Measurements from ENCODE around the gene PCDH12.

The PCDH12 gene

GRCh38 chr5:141958113-141958512 is at the start of gene PCDH12:
PCDH12 (minus strand) TSS chr5:141958202; CDS start chr5:141957851, 351 bp downstream.
- H3K9ac ChIP-seq (ENCODE audit: low read length) = no peak within 1 kb of the TSS
- peaks cover 11% of the 10 kb centered on the region for H3K4me1 ChIP-seq (ENCODE audit: insufficient read depth, low read length)

GRCh38 chr5:142007237-142007544 is 49.2 kb upstream of the PCDH12 start:
- H3K36me3 ChIP-seq (ENCODE audit: insufficient read depth, low read length) = peaks cover 46% of the 10 kb centered on the region
- peaks cover 10% of the 10 kb centered on the region for H3K4me1 ChIP-seq (ENCODE audit: insufficient read depth, low read length)
- H3K27ac ChIP-seq (ENCODE audit: low read depth, low read length) = no peak overlapping the region
- H3K9me3 ChIP-seq (ENCODE audit: low read length) = no peaks in the 10 kb centered on the region
- H3K9ac ChIP-seq (ENCODE audit: low read length) = no peak overlapping the region
- H3K27me3 ChIP-seq (ENCODE audit: control insufficient read depth in 1 of 2, insufficient read depth in 2 of 2, low read length in 2 of 2) = no peaks in the 10 kb centered on the region
- no peak overlapping the region for H3K4me3 ChIP-seq (ENCODE audit: low read depth in 1 of 2, low read length in 2 of 2)

More at GRCh38 chr5:141958113-141958512, at the start of gene PCDH12:
- no peaks in the 10 kb centered on the region for H3K36me3 ChIP-seq (ENCODE audit: insufficient read depth, low read length)
- no peak within 1 kb of the TSS for H3K27ac ChIP-seq (ENCODE audit: low read depth, low read length)
- H3K27me3 ChIP-seq (ENCODE audit: control insufficient read depth in 1 of 2, insufficient read depth in 2 of 2, low read length in 2 of 2) = no peaks in the 10 kb centered on the region
- H3K4me3 ChIP-seq (ENCODE audit: low read depth in 1 of 2, low read length in 2 of 2) = no peak within 1 kb of the TSS
- H3K9me3 ChIP-seq (ENCODE audit: low read length) = no peaks in the 10 kb centered on the region

- H3K4me1 ChIP-seq (ENCODE audit: insufficient read depth, low read length) = peaks cover 4% of the 10 kb centered on the region
- peaks cover 48% of the 10 kb centered on the region for H3K36me3 ChIP-seq (ENCODE audit: insufficient read depth, low read length)
- H3K27ac ChIP-seq (ENCODE audit: low read depth, low read length) = no peak overlapping the region
Observed at GRCh38 chr5:142006363-142007236, 48.6 kb upstream of the PCDH12 start.

GRCh38 chr5:142003266-142003800 is 45.3 kb upstream of the PCDH12 start:
- peaks cover 59% of the 10 kb centered on the region for H3K36me3 ChIP-seq (ENCODE audit: insufficient read depth, low read length)
- H3K9me3 ChIP-seq (ENCODE audit: low read length) = no peaks in the 10 kb centered on the region
- no peaks in the 10 kb centered on the region for H3K27me3 ChIP-seq (ENCODE audit: control insufficient read depth in 1 of 2, insufficient read depth in 2 of 2, low read length in 2 of 2)
- no peaks in the 10 kb centered on the region for H3K4me1 ChIP-seq (ENCODE audit: insufficient read depth, low read length)
- no peak overlapping the region for H3K9ac ChIP-seq (ENCODE audit: low read length)
- no peak overlapping the region for H3K4me3 ChIP-seq (ENCODE audit: low read depth in 1 of 2, low read length in 2 of 2)
- no peak overlapping the region for H3K27ac ChIP-seq (ENCODE audit: low read depth, low read length)

More at GRCh38 chr5:142006363-142007236, 48.6 kb upstream of the PCDH12 start:
- no peaks in the 10 kb centered on the region for H3K9me3 ChIP-seq (ENCODE audit: low read length)
- no peaks in the 10 kb centered on the region for H3K27me3 ChIP-seq (ENCODE audit: control insufficient read depth in 1 of 2, insufficient read depth in 2 of 2, low read length in 2 of 2)
- no peak overlapping the region for H3K9ac ChIP-seq (ENCODE audit: low read length)
- no peak overlapping the region for H3K4me3 ChIP-seq (ENCODE audit: low read depth in 1 of 2, low read length in 2 of 2)

- Histone ChIP-seq H3K4me3 (ENCODE audit: low read depth in 1 of 2, low read length in 2 of 2) (no peak overlapping the region), H3K27ac (ENCODE audit: low read depth, low read length) (no peak overlapping the region), H3K4me1 (ENCODE audit: insufficient read depth, low read length) (no peaks in the 10 kb centered on the region), H3K36me3 (ENCODE audit: insufficient read depth, low read length) (peaks cover 47% of the 10 kb centered on the region), H3K27me3 (ENCODE audit: control insufficient read depth in 1 of 2, insufficient read depth in 2 of 2, low read length in 2 of 2) (no peaks in the 10 kb centered on the region), H3K9me3 (ENCODE audit: low read length) (no peaks in the 10 kb centered on the region), H3K9ac (ENCODE audit: low read length) (no peak overlapping the region)
Observed at GRCh38 chr5:142000704-142001484, 42.9 kb upstream of the PCDH12 start.

GRCh38 chr5:142000173-142000572 is 42.2 kb upstream of the PCDH12 start:
- Histone ChIP-seq H3K4me1 (ENCODE audit: insufficient read depth, low read length) (no peaks in the 10 kb centered on the region), H3K27ac (ENCODE audit: low read depth, low read length) (no peak overlapping the region), H3K36me3 (ENCODE audit: insufficient read depth, low read length) (peaks cover 42% of the 10 kb centered on the region), H3K27me3 (ENCODE audit: control insufficient read depth in 1 of 2, insufficient read depth in 2 of 2, low read length in 2 of 2) (no peaks in the 10 kb centered on the region), H3K4me3 (ENCODE audit: low read depth in 1 of 2, low read length in 2 of 2) (no peak overlapping the region), H3K9ac (ENCODE audit: low read length) (no peak overlapping the region), H3K9me3 (ENCODE audit: low read length) (no peaks in the 10 kb centered on the region)

GRCh38 chr5:141997358-141997960 is 39.5 kb upstream of the PCDH12 start:
- Histone ChIP-seq H3K27ac (ENCODE audit: low read depth, low read length) (no peak overlapping the region), H3K4me1 (ENCODE audit: insufficient read depth, low read length) (no peaks in the 10 kb centered on the region), H3K27me3 (ENCODE audit: control insufficient read depth in 1 of 2, insufficient read depth in 2 of 2, low read length in 2 of 2) (no peaks in the 10 kb centered on the region), H3K36me3 (ENCODE audit: insufficient read depth, low read length) (peaks cover 48% of the 10 kb centered on the region), H3K9ac (ENCODE audit: low read length) (no peak overlapping the region), H3K4me3 (ENCODE audit: low read depth in 1 of 2, low read length in 2 of 2) (no peak overlapping the region), H3K9me3 (ENCODE audit: low read length) (no peaks in the 10 kb centered on the region)

- Histone ChIP-seq H3K27me3 (ENCODE audit: control insufficient read depth in 1 of 2, insufficient read depth in 2 of 2, low read length in 2 of 2) (no peaks in the 10 kb centered on the region), H3K36me3 (ENCODE audit: insufficient read depth, low read length) (peaks cover 38% of the 10 kb centered on the region), H3K4me1 (ENCODE audit: insufficient read depth, low read length) (no peaks in the 10 kb centered on the region), H3K4me3 (ENCODE audit: low read depth in 1 of 2, low read length in 2 of 2) (no peak overlapping the region), H3K9ac (ENCODE audit: low read length) (no peak overlapping the region), H3K9me3 (ENCODE audit: low read length) (no peaks in the 10 kb centered on the region), H3K27ac (ENCODE audit: low read depth, low read length) (no peak overlapping the region)
Observed at GRCh38 chr5:141995656-141996055, 37.7 kb upstream of the PCDH12 start.

GRCh38 chr5:141994511-141995136 is 36.6 kb upstream of the PCDH12 start:
- Histone ChIP-seq H3K9me3 (ENCODE audit: low read length) (no peaks in the 10 kb centered on the region), H3K9ac (ENCODE audit: low read length) (no peak overlapping the region), H3K36me3 (ENCODE audit: insufficient read depth, low read length) (peaks cover 35% of the 10 kb centered on the region), H3K27ac (ENCODE audit: low read depth, low read length) (no peak overlapping the region), H3K4me3 (ENCODE audit: low read depth in 1 of 2, low read length in 2 of 2) (no peak overlapping the region), H3K27me3 (ENCODE audit: control insufficient read depth in 1 of 2, insufficient read depth in 2 of 2, low read length in 2 of 2) (no peaks in the 10 kb centered on the region), H3K4me1 (ENCODE audit: insufficient read depth, low read length) (no peaks in the 10 kb centered on the region)

GRCh38 chr5:141992349-141992963 is 34.5 kb upstream of the PCDH12 start:
- Histone ChIP-seq H3K36me3 (ENCODE audit: insufficient read depth, low read length) (peaks cover 27% of the 10 kb centered on the region), H3K9me3 (ENCODE audit: low read length) (no peaks in the 10 kb centered on the region), H3K9ac (ENCODE audit: low read length) (no peak overlapping the region), H3K27me3 (ENCODE audit: control insufficient read depth in 1 of 2, insufficient read depth in 2 of 2, low read length in 2 of 2) (no peaks in the 10 kb centered on the region), H3K4me3 (ENCODE audit: low read depth in 1 of 2, low read length in 2 of 2) (no peak overlapping the region), H3K27ac (ENCODE audit: low read depth, low read length) (no peak overlapping the region), H3K4me1 (ENCODE audit: insufficient read depth, low read length) (no peaks in the 10 kb centered on the region)

Data from muscle layer of colon (tissue), 2 donors.